ENCODE measurements around the gene GFOD1. TPM values are rescaled to one million over a fixed set of nuclear protein-coding genes. Genes with fewer than 3 reads are reported as not detected.
"Not testable (repeated sequence)": the region's sequence is repeated elsewhere in the genome, so short reads cannot be mapped to it uniquely, and the experiment has no call there.

Gene GFOD1
- total and polyA plus RNA-seq, 11 donors: 16.2 to 65.8 (median 41.5) TPM

DNA sequence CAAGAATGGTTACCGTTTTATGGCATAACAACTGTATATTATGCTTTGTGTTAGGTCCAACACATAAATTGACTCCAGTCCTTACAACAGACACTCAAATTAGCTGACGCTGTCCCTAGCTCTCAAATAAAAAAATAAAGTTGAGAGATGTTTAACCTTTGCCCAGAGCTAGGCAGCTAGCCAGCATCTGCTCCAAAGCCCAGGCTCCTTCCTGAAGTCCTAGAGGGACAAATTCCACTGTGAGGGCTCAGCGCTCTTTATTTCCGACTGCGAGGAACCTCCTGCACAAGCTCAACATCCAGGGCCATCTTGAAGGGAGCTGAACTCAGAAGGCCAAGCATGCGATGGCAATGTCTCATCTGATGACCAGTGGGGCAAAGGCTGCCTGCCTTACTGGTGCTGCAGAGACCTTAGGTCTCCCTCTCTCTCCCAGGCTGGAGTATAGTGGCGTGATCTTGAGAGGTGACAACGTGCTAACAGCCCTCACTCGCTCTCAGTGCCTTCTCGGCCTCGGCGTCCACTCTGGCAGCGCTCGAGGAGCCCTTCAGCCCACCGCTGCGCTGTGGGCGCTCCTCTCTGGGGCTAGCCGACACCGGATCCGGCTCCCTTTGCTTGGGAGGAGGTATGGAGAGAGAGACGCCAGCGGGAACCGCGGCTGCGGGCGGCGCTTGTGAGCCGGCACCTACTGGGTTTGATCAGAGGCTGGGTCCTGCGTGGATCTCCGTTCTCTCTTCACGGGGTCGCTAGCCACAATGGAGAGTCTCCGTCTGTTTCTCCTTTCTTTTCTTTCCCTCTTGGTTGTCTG is 24.7 kb upstream of the GFOD1 start:
- no peaks in the 10 kb centered on the region for H3K9me3 ChIP-seq
- 74 to 89% (median 80%) methylated on average over 25 to 33 of the region's 33 CpGs for WGBS, 4 donors
- ATAC-seq: peak in 3 of 4 donors; percentile 53 to 71 (median 60)
- H3K27ac ChIP-seq: peak overlapping the region in 3 of 12 donors; percentile 26 to 35 (median 28)
- no peak for TF ChIP-seq POLR2A (IDR thresholded peaks at IDR 0.05)
- TF ChIP-seq, protein P1, sequence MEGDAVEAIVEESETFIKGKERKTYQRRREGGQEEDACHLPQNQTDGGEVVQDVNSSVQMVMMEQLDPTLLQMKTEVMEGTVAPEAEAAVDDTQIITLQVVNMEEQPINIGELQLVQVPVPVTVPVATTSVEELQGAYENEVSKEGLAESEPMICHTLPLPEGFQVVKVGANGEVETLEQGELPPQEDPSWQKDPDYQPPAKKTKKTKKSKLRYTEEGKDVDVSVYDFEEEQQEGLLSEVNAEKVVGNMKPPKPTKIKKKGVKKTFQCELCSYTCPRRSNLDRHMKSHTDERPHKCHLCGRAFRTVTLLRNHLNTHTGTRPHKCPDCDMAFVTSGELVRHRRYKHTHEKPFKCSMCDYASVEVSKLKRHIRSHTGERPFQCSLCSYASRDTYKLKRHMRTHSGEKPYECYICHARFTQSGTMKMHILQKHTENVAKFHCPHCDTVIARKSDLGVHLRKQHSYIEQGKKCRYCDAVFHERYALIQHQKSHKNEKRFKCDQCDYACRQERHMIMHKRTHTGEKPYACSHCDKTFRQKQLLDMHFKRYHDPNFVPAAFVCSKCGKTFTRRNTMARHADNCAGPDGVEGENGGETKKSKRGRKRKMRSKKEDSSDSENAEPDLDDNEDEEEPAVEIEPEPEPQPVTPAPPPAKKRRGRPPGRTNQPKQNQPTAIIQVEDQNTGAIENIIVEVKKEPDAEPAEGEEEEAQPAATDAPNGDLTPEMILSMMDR (IDR thresholded peaks at IDR 0.05): no peak
- no peaks in the 10 kb centered on the region for H3K27me3 ChIP-seq
- H3K4me1 ChIP-seq: peaks cover 0 to 41% (median 14%) of the 10 kb centered on the region in 12 donors
- peak in 4 of 5 donors; percentile 45 to 72 (median 54) for DNase-seq
- peak overlapping the region in 1 of 12 donors; percentile 20 for H3K4me3 ChIP-seq
- intact Hi-C loops (cut with DNase I): no loop called here
- H3K36me3 ChIP-seq: no peaks in the 10 kb centered on the region

DNA sequence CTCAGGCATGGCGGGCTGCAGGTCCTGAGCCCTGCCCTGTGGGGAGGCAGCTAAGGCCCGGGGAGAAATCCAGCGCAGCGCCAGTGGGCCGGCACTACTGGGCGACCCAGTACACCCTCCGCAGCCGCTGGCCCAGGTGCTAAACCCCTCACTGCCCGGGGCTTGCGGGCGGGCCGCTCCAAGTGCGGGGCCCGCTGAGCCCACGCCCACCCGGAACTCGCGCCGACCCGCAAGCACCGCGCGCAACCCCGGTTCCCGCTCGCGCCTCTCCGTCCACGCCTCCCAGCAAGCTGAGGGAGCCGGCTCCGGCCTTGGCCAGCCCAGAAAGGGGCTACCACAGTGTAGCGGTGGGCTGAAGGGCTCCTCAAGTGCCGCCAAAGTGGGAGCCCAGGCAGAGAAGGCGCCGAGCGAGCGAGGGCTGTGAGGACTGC is 23.8 kb upstream of the GFOD1 start:
- H3K4me3 ChIP-seq; H3K27me3 ChIP-seq; H3K9me3 ChIP-seq; H3K27ac ChIP-seq; ATAC-seq; intact Hi-C loops (cut with DNase I); H3K36me3 ChIP-seq; DNase-seq: not testable (repeated sequence)
- H3K4me1 ChIP-seq: peaks cover 0 to 41% (median 14%) of the 10 kb centered on the region in 12 donors
- 87 to 98% (median 92%) methylated on average over 8 to 37 of the region's 37 CpGs for WGBS, 4 donors

DNA sequence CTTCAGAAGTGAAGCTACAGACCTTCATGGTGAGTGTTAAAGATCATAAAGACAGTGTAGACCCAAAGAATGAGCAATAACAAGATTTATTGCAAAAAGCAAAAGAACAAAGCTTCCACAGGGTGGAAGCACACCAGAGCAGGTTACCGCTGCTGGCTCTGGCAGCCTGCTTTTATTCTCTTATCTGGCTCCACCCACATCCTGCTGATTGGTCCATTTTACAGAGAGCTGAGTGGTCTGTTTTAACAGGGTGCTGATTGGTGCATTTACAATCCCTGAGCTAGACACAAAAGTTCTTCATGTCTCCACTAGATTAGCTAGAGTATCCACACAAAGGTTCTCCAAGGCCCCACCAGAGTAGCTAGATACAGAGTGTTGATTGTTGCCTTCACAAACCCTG is 23.0 kb upstream of the GFOD1 start:
- WGBS, 4 donors: 89 to 100% (median 97%) methylated on average over 1 of the region's 1 CpG
- intact Hi-C loops (cut with DNase I); ATAC-seq; H3K4me3 ChIP-seq; H3K9me3 ChIP-seq; H3K27me3 ChIP-seq; H3K27ac ChIP-seq; DNase-seq; H3K36me3 ChIP-seq: not testable (repeated sequence)
- peaks cover 0 to 45% (median 16%) of the 10 kb centered on the region in 12 donors for H3K4me1 ChIP-seq

DNA sequence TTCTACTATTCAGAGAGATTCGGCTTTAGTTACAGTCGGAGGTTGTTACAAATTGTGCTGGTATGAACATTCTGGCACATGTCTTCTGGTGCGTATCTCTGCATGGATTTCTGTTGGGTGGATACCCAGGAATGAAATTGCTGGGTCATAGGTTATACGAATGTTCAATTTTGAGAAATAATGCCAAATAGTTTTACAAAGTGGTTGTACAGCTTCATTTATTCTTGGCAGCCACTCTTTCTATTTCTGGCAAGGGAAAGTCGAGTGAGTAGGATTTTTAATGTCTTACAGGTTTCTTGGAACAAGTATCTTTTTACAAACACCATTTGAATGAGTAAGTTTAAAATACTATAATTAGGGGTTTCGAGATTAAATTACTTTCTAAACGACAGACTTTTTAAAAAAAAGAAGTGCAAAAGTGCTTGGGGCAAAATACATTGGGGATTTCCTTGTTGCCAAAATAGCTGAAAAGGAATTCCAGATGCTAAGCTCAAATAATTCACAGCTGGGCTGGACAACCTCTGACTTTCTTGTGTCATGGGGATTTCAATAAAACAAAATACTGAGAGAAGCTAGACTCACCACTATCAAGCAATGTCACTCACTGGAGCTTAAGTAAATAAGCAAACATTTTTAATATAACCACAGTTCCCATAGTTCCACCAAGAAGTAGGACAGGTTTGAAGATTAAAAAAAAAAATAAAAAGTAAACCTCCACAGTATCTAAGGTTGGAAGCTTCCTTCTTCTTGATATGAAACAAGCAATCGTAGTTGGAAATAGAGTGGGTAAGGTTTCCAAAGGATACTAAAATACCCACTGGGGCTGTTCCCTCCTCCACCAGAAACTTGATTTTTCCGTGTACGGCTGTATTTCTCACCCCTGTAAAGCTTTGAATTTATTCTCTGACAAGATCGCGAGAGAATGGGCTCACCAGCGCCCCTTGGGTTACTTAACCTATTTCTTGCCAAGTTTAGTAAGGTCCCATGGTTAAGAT is 21.6 kb upstream of the GFOD1 start:
- WGBS, 4 donors: 46 to 58% (median 50%) methylated on average over 13 of the region's 13 CpGs
- no peak for TF ChIP-seq POLR2A (IDR thresholded peaks at IDR 0.05)
- TF ChIP-seq, protein P1 (IDR thresholded peaks at IDR 0.05): no peak
- ATAC-seq (peak in 2 of 4 donors; percentile 30 to 50), DNase-seq (no peak)
- H3K36me3 ChIP-seq: no peaks in the 10 kb centered on the region
- peak overlapping the region in 7 of 12 donors; percentile 0 to 63 (median 28) for H3K27ac ChIP-seq
- H3K4me3 ChIP-seq: no peak overlapping the region
- no peaks in the 10 kb centered on the region for H3K27me3 ChIP-seq
- H3K9me3 ChIP-seq: no peaks in the 10 kb centered on the region
- intact Hi-C loops (cut with DNase I): no loop called here
- peaks cover 0 to 50% (median 19%) of the 10 kb centered on the region in 12 donors for H3K4me1 ChIP-seq

Data from heart left ventricle (tissue), 16 donors.